Measurements from ENCODE around the gene ADGRB3. TPM values are rescaled to one million over a fixed set of nuclear protein-coding genes. Genes with fewer than 3 reads are reported as not detected.

ADGRB3 gene
- total and polyA plus RNA-seq, 2 donors (not counting 3 experiments of a cell fraction or from before 2014, with no cell fraction given), result not detected

DNA sequence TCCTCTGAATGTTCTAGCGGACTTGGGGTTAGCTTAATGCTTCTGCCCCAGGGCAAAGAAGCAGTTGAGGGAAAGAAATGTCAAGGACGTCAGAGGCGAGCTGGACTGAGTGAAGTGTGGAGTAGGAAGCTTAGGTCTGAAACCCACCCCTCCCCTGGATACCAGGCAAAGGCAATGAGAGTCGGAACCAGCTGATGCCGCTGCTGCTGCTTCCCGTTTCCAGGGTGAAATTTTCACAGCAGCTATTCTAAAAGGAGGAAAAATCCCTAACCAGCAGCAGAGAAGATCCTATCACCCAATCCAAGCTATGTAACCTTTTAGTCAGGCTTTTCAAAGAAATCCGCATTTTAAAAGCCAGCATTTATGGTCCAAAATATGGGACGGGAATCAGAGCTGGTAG, 597.4 kb downstream of the ADGRB3 start:
- H3K27ac ChIP-seq (ENCODE audit: insufficient read depth, low read depth, low read length), result no peak overlapping the region
- H2AFZ ChIP-seq (ENCODE audit: low read depth, low read length), result no peak overlapping the region
- H3K4me1 ChIP-seq (ENCODE audit: control insufficient read depth, extremely low read depth, insufficient read depth, low read length), result no peaks in the 10 kb centered on the region
- no peaks in the 10 kb centered on the region for H3K79me2 ChIP-seq (ENCODE audit: control insufficient read depth, insufficient read depth, low read length)
- POLR2A ChIA-PET, result no interaction called here
- H3K27me3 ChIP-seq (ENCODE audit: control insufficient read depth in 2 of 2, insufficient read depth in 2 of 2, low read length in 2 of 2), result no peaks in the 10 kb centered on the region
- TF ChIP-seq, protein P1, sequence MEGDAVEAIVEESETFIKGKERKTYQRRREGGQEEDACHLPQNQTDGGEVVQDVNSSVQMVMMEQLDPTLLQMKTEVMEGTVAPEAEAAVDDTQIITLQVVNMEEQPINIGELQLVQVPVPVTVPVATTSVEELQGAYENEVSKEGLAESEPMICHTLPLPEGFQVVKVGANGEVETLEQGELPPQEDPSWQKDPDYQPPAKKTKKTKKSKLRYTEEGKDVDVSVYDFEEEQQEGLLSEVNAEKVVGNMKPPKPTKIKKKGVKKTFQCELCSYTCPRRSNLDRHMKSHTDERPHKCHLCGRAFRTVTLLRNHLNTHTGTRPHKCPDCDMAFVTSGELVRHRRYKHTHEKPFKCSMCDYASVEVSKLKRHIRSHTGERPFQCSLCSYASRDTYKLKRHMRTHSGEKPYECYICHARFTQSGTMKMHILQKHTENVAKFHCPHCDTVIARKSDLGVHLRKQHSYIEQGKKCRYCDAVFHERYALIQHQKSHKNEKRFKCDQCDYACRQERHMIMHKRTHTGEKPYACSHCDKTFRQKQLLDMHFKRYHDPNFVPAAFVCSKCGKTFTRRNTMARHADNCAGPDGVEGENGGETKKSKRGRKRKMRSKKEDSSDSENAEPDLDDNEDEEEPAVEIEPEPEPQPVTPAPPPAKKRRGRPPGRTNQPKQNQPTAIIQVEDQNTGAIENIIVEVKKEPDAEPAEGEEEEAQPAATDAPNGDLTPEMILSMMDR (IDR thresholded peaks at IDR 0.05; ENCODE audit: extremely low read depth in 1 of 2, insufficient read depth in 1 of 2, low read depth in 1 of 2, low read length in 2 of 2), result no peak
- TF ChIP-seq EZH2 (IDR thresholded peaks at IDR 0.05; ENCODE audit: borderline replicate concordance, low read depth, low read length, severe bottlenecking) (no peak), POLR2AphosphoS5 (IDR thresholded peaks at IDR 0.05; ENCODE audit: insufficient read depth, low read depth, low read length) (no peak), FOS (IDR thresholded peaks at IDR 0.05; ENCODE audit: borderline replicate concordance, insufficient read depth, low read length) (no peak), MYC (IDR thresholded peaks at IDR 0.05; ENCODE audit: low read depth, low read length) (no peak), GATA2 (IDR thresholded peaks at IDR 0.05; ENCODE audit: insufficient read depth, insufficient read length, low read depth, low read length) (no peak), POLR2A (IDR thresholded peaks at IDR 0.05; ENCODE audit: low read depth, low read length) (no peak), JUN (IDR thresholded peaks at IDR 0.05; ENCODE audit: borderline replicate concordance, insufficient read depth, insufficient read length, low read depth) (no peak)
- TF ChIP-seq, protein P2, sequence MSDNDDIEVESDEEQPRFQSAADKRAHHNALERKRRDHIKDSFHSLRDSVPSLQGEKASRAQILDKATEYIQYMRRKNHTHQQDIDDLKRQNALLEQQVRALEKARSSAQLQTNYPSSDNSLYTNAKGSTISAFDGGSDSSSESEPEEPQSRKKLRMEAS (IDR thresholded peaks at IDR 0.05; ENCODE audit: insufficient read depth, insufficient read length), result no peak
- no peaks in the 10 kb centered on the region for H3K9me1 ChIP-seq (replicated peaks; ENCODE audit: control insufficient read depth, extremely low read depth, insufficient read depth, low read length)
- no peak overlapping the region for H3K9ac ChIP-seq (replicated peaks; ENCODE audit: extremely low read depth, insufficient read depth, low read length)
- CTCF ChIA-PET, result no interaction called here
- H3K4me2 ChIP-seq (ENCODE audit: insufficient read depth, low read length), result no peak overlapping the region
- peaks cover 2% of the 10 kb centered on the region for H3K9me3 ChIP-seq (replicated peaks; ENCODE audit: control insufficient read depth, insufficient read depth, low read length)
- H3K4me3 ChIP-seq (replicated peaks in 1 of 3; ENCODE audit: insufficient read depth in 1 of 3, low read depth in 1 of 3, low read length in 3 of 3), result no peak overlapping the region
- dilution Hi-C loops (cut with MboI; ENCODE audit: extremely low pct_ligation_motif_present, low sequenced_read_pairs) (no loop called here), intact Hi-C loops (cut with micrococcal nuclease) (no loop called here)
- no peaks in the 10 kb centered on the region for H4K20me1 ChIP-seq (replicated peaks; ENCODE audit: control insufficient read depth, extremely low read depth, insufficient read depth, low read length)
- DNase-seq (ENCODE audit: low read depth, low spot score), result no peak
- H3K36me3 ChIP-seq (ENCODE audit: control insufficient read depth in 2 of 2, extremely low read depth in 1 of 2, insufficient read depth in 2 of 2, low read length in 2 of 2), result no peaks in the 10 kb centered on the region
- no peak for FAIRE-seq
- no TSS peak for BruUV-seq (replicated peaks)
